Activated CD8-positive, alpha-beta memory T cell treated with anti-CD3 and anti-CD28 coated beads for 36 hours (primary cell): ENCODE data around the gene CREG2. TPM values are rescaled to one million over a fixed set of nuclear protein-coding genes. Genes with fewer than 3 reads are reported as not detected.
"Not testable (repeated sequence)": the region's sequence is repeated elsewhere in the genome, so short reads cannot be mapped to it uniquely, and the experiment has no call there.

Experiments
- CTCF ChIA-PET: fragments of 350-600 bp; sonication (Branson Sonifier 250); formaldehyde crosslinking; loops from one replicate; lab custom pipeline; 2021; ENCODE audit warnings: antibody characterized with exemption; lab: Charles Lee
- POLR2A ChIA-PET: fragments of 350-600 bp; sonication (Branson Sonifier 250); formaldehyde crosslinking; loops from one replicate; lab custom pipeline; 2021; ENCODE audit warnings: antibody characterized with exemption; lab: Charles Lee
- total RNA-seq, 2 experiments: library from RNA; stranded (reverse); gene quantifications; one replicate each; pipeline ENCODE4 v1.2.3, GENCODE V29; 2021

CREG2 gene
- total RNA-seq, 2 experiments from 2014 or later = not detected

DNA sequence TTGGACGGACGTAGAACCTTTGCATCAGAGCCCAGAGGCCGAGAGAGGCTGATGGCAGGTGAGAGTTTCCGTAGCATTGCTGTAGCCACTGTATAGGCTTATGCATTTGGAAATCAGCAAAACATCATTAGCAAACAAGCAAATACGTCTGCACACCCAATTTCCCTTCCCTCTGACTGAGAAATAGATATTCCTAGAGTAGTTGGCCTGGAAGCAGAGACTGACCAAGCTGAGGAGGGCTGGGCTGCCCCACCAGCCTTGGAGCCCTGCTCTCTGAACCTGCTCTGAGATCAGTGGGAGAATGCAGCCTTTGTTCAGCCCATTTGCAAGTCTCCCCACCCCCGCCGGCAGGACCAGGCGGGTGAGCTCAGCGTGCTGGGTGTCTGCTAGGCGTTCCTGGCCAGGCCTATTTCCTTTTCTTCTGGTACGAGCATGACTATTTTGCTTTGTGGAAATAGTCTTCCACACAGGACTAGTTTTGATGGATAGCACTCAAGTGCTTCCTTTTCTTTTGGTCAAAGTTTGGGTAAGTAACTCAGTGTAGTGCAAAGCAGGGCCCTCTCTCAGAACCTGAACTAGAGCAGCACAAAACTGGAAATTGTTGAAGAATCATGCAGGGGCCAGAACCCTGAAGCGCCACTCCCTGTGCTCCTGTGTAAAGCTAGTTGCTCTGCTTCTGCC is 56.9 kb downstream of the CREG2 start:
- POLR2A ChIA-PET = interaction anchor here (3.4 kb wide), 1 partner anchor 21 kb away, joined by 18 read pairs; the partner anchor contains the start of gene RNF149
- CTCF ChIA-PET = interaction anchor here (1.5 kb wide), 2 partner anchors 11 to 25 kb away, joined by 4 to 6 read pairs; no protein-coding TSS in a partner anchor

DNA sequence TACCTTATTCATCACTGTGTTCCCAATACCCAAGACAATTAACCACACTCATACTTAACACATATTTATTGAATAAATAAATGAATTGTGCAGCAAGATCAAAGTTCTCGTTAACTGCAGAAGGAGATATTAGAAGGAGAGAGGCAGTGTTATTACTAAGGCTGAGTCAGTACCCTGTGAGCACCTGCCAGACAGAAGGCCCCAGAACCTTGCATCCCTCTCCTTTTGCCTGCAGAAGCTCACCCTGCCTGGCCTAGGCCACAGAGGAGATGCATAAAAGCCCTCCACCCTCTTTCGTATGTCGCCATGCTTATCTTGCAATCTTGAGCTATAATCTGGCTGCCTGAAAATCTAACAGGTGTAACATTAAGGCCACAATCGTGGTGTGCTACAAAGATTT is 58.3 kb downstream of the CREG2 start:
- ChIA-PET POLR2A (interaction anchor here (3.4 kb wide), 1 partner anchor 20 kb away, joined by 18 read pairs; the partner anchor contains the start of gene RNF149), CTCF (no interaction called here)

DNA sequence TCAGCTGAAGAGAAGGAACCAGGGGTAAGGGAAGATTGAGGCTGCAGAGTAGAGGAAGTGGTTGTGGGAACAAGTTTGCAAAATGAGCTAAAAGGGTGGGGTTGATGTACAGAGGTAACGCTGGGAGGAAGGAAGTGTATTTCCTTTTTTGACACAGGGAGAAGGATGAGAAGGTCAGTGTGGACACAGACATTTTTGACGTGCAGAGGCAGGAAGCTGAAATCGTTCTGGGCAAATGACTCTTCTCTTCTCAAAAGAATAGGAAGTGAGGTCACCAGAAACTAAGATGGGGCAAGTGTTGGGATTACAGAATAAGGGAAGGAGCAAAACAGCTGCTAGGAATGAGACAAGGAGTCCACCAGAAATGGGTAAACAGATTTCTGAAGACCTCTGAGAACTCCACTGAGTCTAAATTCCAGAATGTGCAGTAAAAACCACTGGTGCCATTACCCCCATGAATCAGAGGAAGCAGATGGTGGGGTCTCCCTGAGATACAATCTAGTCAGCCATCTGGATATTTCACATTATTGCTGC is 58.8 kb downstream of the CREG2 start:
- POLR2A ChIA-PET = interaction anchor here (1.0 to 3.4 kb wide), 2 partner anchors 20 to 23 kb away, joined by 3 to 18 read pairs; partner anchors contain the start of gene RNF149
- CTCF ChIA-PET = no interaction called here

DNA sequence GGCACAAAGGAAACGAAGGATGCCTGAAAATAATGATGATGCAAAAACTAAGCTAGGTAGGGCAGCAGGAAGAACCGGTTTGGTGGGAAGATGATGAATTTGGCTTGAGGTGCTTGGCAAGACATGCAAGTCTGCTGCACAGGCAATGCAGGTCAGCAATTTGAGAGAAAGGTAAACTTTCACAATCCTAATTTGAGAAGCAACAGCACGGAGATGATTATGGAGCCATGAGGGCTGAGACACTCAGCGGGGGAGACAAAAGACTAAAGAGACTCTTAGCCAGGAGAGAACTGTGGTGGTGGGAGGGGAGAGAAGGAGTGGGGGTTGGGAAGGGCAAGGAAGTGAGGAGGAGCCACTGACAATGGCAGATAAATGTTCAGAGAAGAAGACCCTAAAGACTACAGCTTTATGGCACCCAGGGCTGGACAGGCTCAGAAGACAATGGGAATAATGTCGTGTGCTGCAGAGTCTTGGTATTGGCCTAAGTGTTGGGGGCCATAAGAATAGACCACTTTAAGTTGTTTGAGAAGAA is 59.4 kb downstream of the CREG2 start:
- ChIA-PET CTCF (interaction anchor here (0.7 kb wide), 1 partner anchor 19 kb away, joined by 3 read pairs; no protein-coding TSS in a partner anchor), POLR2A (interaction anchor here (1.0 to 3.4 kb wide), 2 partner anchors 19 to 23 kb away, joined by 3 to 18 read pairs; partner anchors contain the start of gene RNF149)

DNA sequence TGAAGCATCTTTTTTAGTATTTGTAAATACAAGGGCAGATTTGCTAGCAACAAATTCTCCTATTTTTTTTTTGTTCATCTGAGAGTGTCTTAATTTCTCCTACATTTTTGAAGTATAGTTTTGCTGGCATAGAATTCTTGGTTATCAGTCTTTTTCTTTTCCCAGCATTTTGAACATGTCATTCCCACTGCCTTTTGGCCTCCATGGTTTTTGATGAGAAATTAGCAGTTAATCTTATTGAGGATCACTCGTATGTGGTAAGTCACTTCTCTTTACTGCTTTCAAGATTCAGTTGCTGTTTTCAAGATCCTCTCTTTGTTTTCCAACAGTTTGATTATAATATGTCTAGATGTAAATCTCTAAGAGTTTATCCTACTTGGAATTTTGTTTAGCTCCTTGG is 61.9 kb downstream of the CREG2 start:
- POLR2A ChIA-PET = no interaction called here
- CTCF ChIA-PET = interaction anchor here (1.4 kb wide), 1 partner anchor 17 kb away, joined by 4 read pairs; no protein-coding TSS in a partner anchor

DNA sequence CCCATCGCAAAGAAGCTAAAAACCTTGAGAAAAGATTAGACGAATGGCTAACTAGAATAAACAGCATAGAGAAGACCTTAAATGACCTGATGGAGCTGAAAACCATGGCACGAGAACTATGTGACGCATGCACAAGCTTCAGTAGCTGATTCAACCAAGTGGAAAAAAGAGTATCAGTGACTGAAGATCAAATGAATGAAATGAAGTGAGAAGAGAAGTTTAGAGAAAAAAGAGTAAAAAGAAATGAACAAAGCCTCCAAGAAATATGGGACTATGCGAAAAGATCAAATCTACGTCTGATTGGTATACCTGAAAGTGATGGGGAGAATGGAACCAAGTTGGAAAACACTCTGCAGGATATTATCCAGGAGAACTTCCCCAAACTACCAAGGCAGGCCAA is 70.7 kb downstream of the CREG2 start:
- POLR2A ChIA-PET = not testable (repeated sequence)

DNA sequence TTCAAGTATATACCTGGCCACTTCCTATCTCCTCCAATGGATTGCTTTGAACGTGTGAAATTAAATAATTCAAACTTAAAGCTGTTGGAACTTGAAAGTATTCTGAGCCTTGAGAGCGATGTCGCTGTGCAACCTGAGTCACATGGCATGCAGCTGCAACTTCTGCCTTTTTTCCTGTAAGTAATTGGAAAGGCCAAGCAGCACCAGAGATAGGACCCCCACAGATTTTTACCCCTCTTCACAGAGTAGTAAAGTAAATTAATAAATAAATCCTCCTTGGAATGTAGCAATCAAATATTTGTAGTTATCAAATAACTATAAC is 75.6 kb downstream of the CREG2 start:
- CTCF ChIA-PET = no interaction called here
- POLR2A ChIA-PET = interaction anchor here (0.6 kb wide), 1 partner anchor 15 kb away, joined by 3 read pairs; no protein-coding TSS in a partner anchor

More for the DNA sequence above, 70.7 kb downstream of the CREG2 start:
- CTCF ChIA-PET = not testable (repeated sequence)

DNA sequence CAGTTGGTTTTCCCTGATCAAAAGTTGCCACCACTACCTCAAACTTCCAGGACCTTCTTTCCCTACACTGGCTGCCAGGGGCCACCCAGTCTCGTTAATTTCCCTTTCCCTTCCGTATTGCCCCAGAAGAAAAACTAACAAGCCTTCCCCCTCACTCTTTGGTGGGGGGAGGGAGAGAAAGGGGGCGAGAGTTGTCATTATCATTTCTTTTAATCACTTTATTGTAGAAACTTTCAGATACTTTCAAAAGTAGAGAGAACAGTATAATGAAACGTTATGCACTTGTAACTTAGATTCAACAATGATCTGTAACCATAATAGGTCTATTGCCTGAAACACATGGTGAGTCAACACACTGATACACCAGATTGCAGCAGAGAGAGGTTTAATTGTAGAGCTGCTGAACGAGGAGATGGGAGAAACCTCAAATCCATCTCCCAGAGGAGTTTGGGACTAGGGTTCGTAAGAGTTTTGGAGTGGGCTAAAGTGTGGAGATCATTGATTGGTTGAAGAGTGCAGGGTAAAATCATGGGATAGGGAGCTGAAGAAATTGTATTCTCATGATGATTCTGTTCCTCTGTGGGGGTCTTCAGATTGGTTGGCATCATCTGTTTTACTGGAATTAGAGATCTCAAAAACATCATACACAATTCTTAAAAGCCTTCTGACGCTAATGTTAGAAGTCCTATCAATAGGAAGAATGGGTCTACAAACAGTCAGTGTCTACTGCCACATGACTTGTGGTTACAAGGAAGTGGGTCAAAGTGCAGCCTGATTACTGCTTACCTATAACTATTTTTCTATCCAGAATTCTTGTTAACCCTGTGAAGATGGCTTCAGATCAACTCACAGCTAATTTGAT is 76.2 kb downstream of the CREG2 start:
- POLR2A ChIA-PET = interaction anchor here (0.6 kb wide), 1 partner anchor 16 kb away, joined by 3 read pairs; no protein-coding TSS in a partner anchor
- CTCF ChIA-PET = no interaction called here

DNA sequence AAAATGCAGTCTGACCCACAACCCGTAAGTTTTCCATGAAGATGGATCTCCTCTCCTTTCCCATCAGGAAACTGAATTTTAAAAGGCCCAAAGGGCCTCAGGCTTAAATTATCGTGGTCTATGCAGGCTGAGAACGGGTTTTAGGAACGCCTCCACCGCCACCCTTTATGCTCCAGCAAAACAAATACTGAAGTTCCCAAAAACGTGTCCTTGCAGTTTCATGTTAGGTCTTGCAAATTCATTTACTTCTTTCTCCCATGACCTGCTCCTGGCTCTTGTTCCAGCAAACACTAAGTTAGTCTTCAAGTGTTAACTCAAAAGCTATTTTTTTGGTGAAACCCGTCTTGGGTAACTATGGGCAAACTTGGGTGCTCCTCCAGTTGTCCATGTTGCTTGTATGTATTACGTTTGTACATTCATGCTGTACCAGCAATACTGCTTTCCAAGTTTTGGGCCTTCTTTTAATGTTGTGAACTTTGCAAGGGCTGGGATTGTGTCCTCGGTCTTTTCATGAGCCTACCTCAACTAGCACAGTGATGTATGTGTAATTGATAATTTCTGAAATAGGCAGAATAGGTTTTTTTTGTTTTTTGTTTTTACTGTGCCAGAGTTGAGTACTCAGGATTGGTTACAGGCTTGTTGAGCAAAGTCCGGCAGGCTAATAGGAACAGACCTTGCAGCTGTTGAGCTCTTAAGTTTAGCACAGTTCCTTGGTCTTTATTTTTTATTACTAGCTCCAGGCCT is 77.0 kb downstream of the CREG2 start:
- ChIA-PET POLR2A (interaction anchor here (2.3 kb wide), 1 partner anchor 19 kb away, joined by 18 read pairs; no protein-coding TSS in a partner anchor), CTCF (no interaction called here)

DNA sequence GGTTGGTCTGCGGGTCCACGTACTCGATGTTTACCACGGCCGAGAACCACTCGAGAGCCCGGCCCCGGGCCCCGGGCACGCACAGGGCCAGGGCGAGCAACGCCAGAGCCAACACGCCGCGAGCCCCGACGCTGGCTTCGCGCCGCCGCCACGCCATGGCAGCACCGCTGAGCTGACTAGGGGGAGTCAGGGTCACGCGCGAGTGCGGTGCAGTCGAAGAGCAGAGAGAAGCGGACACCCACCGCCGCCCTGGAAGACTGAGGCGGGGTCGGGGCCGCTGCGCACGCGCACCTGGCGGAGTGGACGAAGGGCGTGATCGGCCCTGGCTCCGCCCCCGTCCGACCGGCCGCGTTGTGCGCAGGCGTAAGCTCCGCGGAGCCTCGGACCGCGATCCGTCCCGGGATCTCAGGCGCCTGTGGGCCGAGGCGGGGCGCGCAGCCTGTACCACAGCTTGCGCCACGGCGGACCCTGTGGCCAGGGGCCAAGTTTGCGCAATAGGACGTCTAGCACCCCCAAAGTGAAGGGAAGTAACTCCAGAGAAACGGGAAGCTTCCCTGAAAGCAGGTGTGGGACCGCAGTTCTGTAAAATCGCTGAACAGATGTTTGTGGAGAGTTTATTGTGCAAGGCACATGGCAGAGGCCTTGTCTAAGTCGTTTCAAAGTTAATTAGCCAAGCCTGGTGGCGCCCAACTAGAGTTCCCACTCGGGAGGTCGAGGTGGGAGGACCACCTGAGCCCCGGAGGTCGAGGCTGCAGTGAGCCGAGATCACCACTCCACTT is 78.7 kb downstream of the CREG2 start, which contains the start of gene RNF149:
RNF149 (minus strand) TSS at position 270 of the 779 bp plus-strand sequence; CDS start at position 157, 113 bp downstream.
- CTCF ChIA-PET = interaction anchor here (0.6 to 1.5 kb wide), 3 partner anchors 19 to 55 kb away, joined by 3 to 4 read pairs (median 3); no protein-coding TSS in a partner anchor
- POLR2A ChIA-PET = interaction anchor here (0.6 to 2.3 kb wide), 8 partner anchors 8 to 1047 kb away, joined by 3 to 18 read pairs (median 6); partner anchors contain the start of genes CNOT11 and IL18R1

DNA sequence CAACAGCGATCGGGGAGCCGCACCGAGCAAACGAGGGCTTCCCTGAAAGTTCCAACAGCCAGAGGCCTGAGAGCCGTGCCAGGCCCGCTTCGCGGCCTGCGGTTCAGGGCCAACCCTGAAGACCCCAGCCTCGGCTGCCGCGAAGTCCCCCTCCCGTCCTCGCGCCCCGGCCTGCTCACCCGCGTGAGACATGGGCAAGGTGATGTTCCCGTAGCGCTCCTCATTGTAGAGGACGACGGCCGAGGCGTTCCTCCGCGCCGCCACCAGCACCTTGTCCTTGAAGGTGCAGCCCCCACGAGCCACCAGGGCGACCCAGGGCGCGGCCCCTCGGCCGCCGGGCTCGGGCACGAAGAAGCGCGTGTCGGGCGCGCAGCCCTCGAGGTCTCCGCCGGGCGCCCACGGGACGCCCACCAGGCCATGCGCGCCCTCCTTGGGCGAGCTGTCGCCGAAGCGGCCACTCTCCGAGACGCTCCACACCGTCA is 79.3 kb downstream of the CREG2 start:
- POLR2A ChIA-PET = interaction anchor here (0.7 to 2.3 kb wide), 4 partner anchors 8 to 356 kb away, joined by 3 to 18 read pairs (median 14); partner anchors contain the start of gene CNOT11
- CTCF ChIA-PET = interaction anchor here (1.5 kb wide), 1 partner anchor 54 kb away, joined by 4 read pairs; no protein-coding TSS in a partner anchor

DNA sequence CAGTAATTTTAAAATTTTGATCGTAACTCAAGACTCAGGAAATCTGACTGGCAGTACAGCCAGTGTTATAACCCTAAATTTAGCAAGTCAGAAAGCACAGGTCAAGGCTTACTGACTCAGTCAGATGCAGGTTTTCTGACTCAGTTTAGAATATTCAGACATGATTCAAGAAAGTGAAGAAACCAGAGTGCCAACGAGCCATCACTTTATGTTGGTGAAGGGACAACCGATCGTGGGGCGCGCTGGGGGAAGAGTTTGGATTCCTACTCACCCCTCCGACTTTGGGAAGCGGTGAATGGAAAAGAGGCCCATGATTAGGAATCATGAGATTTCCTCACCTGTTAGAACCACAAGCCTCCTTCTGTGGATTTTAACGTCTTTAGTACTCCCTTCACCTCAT is 79.8 kb downstream of the CREG2 start:
- POLR2A ChIA-PET = no interaction called here
- CTCF ChIA-PET = no interaction called here

DNA sequence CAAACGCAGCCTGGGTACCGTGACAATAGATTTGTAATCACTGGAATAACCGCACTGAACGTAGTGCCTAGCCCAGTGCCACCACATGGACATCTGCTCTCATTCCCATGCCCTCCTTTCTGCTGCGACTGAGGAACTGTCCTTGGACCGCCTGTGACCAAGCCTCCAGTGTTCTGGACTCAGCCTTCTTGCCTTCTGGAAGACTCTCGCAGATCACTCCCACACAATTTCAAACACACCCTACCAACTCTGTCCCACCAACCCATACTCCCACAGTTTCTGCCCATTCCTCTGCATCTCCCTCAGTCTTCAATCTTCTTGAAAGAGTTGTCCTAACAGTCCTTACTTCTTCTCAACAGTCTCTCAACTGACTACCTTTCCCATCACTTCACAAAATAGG is 80.9 kb downstream of the CREG2 start:
- CTCF ChIA-PET = no interaction called here
- POLR2A ChIA-PET = interaction anchor here (0.6 kb wide), 1 partner anchor 13 kb away, joined by 3 read pairs; no protein-coding TSS in a partner anchor

DNA sequence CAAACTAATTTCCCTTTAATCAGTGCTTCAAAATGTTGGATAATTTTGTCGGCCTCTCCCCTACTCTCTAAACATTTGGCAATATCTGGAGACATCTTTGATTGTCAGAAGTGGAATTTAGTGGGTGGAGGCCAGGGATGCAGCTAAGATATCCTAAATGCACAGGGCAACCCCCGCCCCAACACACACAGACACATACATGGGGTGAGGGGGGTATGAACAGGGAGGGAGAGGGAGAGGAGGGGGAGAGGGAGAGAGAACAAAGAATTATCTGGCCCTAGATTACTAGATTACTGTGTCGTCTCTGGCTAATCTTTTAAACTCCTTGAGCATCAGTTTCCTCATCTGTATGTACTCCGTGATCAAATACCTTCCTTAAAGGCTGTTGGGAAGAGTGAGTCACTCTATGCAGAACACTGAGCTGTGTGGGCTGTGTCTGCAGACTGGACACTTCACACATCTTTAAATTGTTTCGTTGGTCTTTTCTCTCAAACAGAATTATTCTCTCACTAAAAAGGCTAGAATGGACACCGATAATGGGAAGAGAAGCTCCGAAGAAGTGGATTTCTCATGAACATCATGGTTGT is 81.7 kb downstream of the CREG2 start:
- ChIA-PET CTCF (interaction anchor here (0.8 to 1.0 kb wide), 2 partner anchors 25 to 52 kb away, joined by 3 to 4 read pairs; no protein-coding TSS in a partner anchor), POLR2A (interaction anchor here (0.6 to 1.0 kb wide), 4 partner anchors 14 to 52 kb away, joined by 3 to 5 read pairs (median 4); partner anchors contain the start of gene CNOT11)

DNA sequence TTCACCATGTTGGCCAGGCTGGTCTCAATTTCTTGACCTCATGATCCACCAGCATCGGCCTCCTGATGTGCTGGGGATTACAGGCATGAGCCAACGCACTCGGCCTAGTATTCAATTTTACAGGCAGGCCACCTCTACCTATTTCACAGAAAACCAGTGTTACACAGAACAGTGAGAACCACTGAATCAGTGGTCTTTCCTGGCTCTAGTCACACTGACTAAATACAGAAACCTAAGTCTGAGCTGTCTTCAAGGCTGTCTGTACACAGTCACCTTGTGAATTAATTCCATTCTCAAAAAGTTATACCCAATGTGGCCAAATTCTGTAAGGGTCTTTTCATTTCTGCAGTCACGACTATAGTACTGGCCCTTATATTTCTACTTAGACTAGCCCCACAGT is 82.3 kb downstream of the CREG2 start:
- CTCF ChIA-PET = interaction anchor here (0.8 to 1.0 kb wide), 2 partner anchors 26 to 52 kb away, joined by 3 to 4 read pairs; no protein-coding TSS in a partner anchor
- POLR2A ChIA-PET = interaction anchor here (0.8 to 1.0 kb wide), 3 partner anchors 23 to 52 kb away, joined by 3 to 5 read pairs (median 4); partner anchors contain the start of gene CNOT11

DNA sequence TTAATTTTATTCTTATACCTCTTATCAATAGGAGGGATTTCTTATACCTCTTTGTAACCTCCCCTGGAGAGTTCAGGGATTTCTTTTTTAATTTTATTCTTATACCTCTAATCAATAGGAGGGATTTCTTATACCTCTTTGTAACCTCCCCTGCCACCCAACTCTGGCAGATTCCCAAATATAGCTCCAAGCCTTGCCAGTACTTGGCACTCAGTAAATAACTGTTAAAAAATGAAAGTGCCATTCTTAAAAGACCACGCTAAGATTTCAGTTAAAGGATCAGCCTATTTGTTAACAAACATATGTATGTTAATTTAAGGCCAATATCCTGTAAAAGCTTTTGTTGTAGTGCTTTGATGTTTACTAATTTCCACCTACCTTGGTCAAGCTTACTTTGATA is 83.6 kb downstream of the CREG2 start:
- POLR2A ChIA-PET = no interaction called here
- CTCF ChIA-PET = interaction anchor here (1.4 kb wide), 1 partner anchor 47 kb away, joined by 3 read pairs; no protein-coding TSS in a partner anchor
